Measurements from ENCODE around the gene UNC93B1. TPM values are rescaled to one million over a fixed set of nuclear protein-coding genes. Genes with fewer than 3 reads are reported as not detected.
A peak's percentile ranks its signal among the peaks of the same experiment; 100 is the strongest.

Gene UNC93B1
- total RNA-seq, 1 donor from 2014 or later: 7.3 TPM

GRCh38 chr11:68041617-68042218, 37.8 kb upstream of the UNC93B1 start:
- DNase-seq: peak; percentile 27

GRCh38 chr11:68040957-68041591, 37.2 kb upstream of the UNC93B1 start:
- intact Hi-C loops (cut with DNase I): no loop called here
- ATAC-seq (ENCODE audit: poor library complexity): no peak
- peak; percentile 39 for DNase-seq

More at GRCh38 chr11:68041617-68042218, 37.8 kb upstream of the UNC93B1 start:
- no peak for ATAC-seq (ENCODE audit: poor library complexity)
- intact Hi-C loops (cut with DNase I): no loop called here

GRCh38 chr11:68040101-68040956, 36.4 kb upstream of the UNC93B1 start:
- intact Hi-C loops (cut with DNase I): no loop called here
- peak; percentile 35 for ATAC-seq (ENCODE audit: poor library complexity)

GRCh38 chr11:68039526-68040086, 35.7 kb upstream of the UNC93B1 start:
- DNase-seq: no peak
- no peak for ATAC-seq (ENCODE audit: poor library complexity)
- intact Hi-C loops (cut with DNase I): loop anchor here (10.0 kb wide), 1 partner anchor 85 kb away; the partner anchor contains the start of gene CHKA

More at GRCh38 chr11:68040101-68040956, 36.4 kb upstream of the UNC93B1 start:
- DNase-seq: peak; percentile 82

GRCh38 chr11:68038718-68039525, 35.0 kb upstream of the UNC93B1 start, which contains the start of gene TCIRG1:
Gene TCIRG1 (plus strand): TSS chr11:68039025. CDS start chr11:68041272, 2,247 bp downstream.
- DNase-seq (peak; percentile 93), ATAC-seq (ENCODE audit: poor library complexity) (peak; percentile 83)
- intact Hi-C loops (cut with DNase I): loop anchor here (10.0 kb wide), 1 partner anchor 86 kb away; the partner anchor contains the start of gene CHKA

- DNase-seq: no peak
- peak; percentile 1 for ATAC-seq (ENCODE audit: poor library complexity)
- intact Hi-C loops (cut with DNase I): loop anchor here (10.0 kb wide), 1 partner anchor 87 kb away; the partner anchor contains the start of gene CHKA
Measured at GRCh38 chr11:68038226-68038717, 34.4 kb upstream of the UNC93B1 start.

- no peak for DNase-seq
- intact Hi-C loops (cut with DNase I): loop anchor here (10.0 kb wide), 1 partner anchor 87 kb away; the partner anchor contains the start of gene CHKA
- ATAC-seq (ENCODE audit: poor library complexity): no peak
Measured at GRCh38 chr11:68037411-68038225, 33.7 kb upstream of the UNC93B1 start.

GRCh38 chr11:68036717-68037239, 32.9 kb upstream of the UNC93B1 start:
- peak; percentile 8 for ATAC-seq (ENCODE audit: poor library complexity)
- DNase-seq: peak; percentile 86
- intact Hi-C loops (cut with DNase I): loop anchor here (10.0 kb wide), 1 partner anchor 88 kb away; the partner anchor contains the start of gene CHKA

GRCh38 chr11:68036141-68036716, 32.3 kb upstream of the UNC93B1 start:
- intact Hi-C loops (cut with DNase I): loop anchor here (10.0 kb wide), 1 partner anchor 89 kb away; the partner anchor contains the start of gene CHKA
- ATAC-seq (ENCODE audit: poor library complexity) (no peak), DNase-seq (peak; percentile 61)

- no peak for DNase-seq
- no peak for ATAC-seq (ENCODE audit: poor library complexity)
- intact Hi-C loops (cut with DNase I): loop anchor here (10.0 kb wide), 1 partner anchor 89 kb away; the partner anchor contains the start of gene CHKA
Measured at GRCh38 chr11:68035266-68035876, 31.5 kb upstream of the UNC93B1 start.

- ATAC-seq (ENCODE audit: poor library complexity): peak; percentile 37
- intact Hi-C loops (cut with DNase I): loop anchor here (10.0 kb wide), 1 partner anchor 91 kb away; the partner anchor contains the start of gene CHKA
Measured at GRCh38 chr11:68033708-68034045, 29.8 kb upstream of the UNC93B1 start.

GRCh38 chr11:68032997-68033707, 29.3 kb upstream of the UNC93B1 start:
- DNase-seq (no peak), ATAC-seq (ENCODE audit: poor library complexity) (no peak)
- intact Hi-C loops (cut with DNase I): loop anchor here (10.0 kb wide), 1 partner anchor 92 kb away; the partner anchor contains the start of gene CHKA

More at GRCh38 chr11:68033708-68034045, 29.8 kb upstream of the UNC93B1 start:
- peak; percentile 81 for DNase-seq

GRCh38 chr11:68032003-68032402, 28.1 kb upstream of the UNC93B1 start:
- DNase-seq: no peak

GRCh38 chr11:68031144-68031464, 27.2 kb upstream of the UNC93B1 start:
- no peak for DNase-seq
- intact Hi-C loops (cut with DNase I): loop anchor here (10.0 kb wide), 1 partner anchor 94 kb away; the partner anchor contains the start of gene CHKA
- ATAC-seq (ENCODE audit: poor library complexity): peak; percentile 3

More at GRCh38 chr11:68032003-68032402, 28.1 kb upstream of the UNC93B1 start:
- no peak for ATAC-seq (ENCODE audit: poor library complexity)
- intact Hi-C loops (cut with DNase I): loop anchor here (10.0 kb wide), 1 partner anchor 93 kb away; the partner anchor contains the start of gene CHKA

Data from Right ventricle myocardium superior (tissue), 1 donor.